ENCODE measurements around the gene SLC8A2.
"Not testable (repeated sequence)": the region's sequence is repeated elsewhere in the genome, so short reads cannot be mapped to it uniquely, and the experiment has no call there.

SLC8A2 gene

GRCh38 chr19:47405197-47405550, 66.5 kb downstream of the SLC8A2 start:
- no peak for DNase-seq

- no peak for DNase-seq
These were observed 67.1 kb downstream of the SLC8A2 start for GRCh38 chr19:47404334-47405196.

GRCh38 chr19:47402504-47402903, 69.2 kb downstream of the SLC8A2 start:
- no peak for DNase-seq

- DNase-seq = no peak
These were observed 72.7 kb downstream of the SLC8A2 start for GRCh38 chr19:47398707-47399597.

- no peak for DNase-seq
These were observed 80.0 kb downstream of the SLC8A2 start for GRCh38 chr19:47391510-47392223.

- no peak for DNase-seq
These were observed 80.9 kb downstream of the SLC8A2 start for GRCh38 chr19:47390533-47391488.

- DNase-seq = no peak
These were observed 82.5 kb downstream of the SLC8A2 start for GRCh38 chr19:47389150-47389556.

- not testable (repeated sequence) for DNase-seq
These were observed 83.0 kb downstream of the SLC8A2 start for GRCh38 chr19:47388721-47389120.

GRCh38 chr19:47387623-47388022, 84.1 kb downstream of the SLC8A2 start:
- DNase-seq = not testable (repeated sequence)

GRCh38 chr19:47386582-47386981, 85.1 kb downstream of the SLC8A2 start:
- not testable (repeated sequence) for DNase-seq

- DNase-seq = not testable (repeated sequence)
These were observed 87.2 kb downstream of the SLC8A2 start for GRCh38 chr19:47384533-47384932.

GRCh38 chr19:47383890-47384289, 87.8 kb downstream of the SLC8A2 start:
- not testable (repeated sequence) for DNase-seq

GRCh38 chr19:47381653-47382279, 89.9 kb downstream of the SLC8A2 start:
- DNase-seq = no peak

- no peak for DNase-seq
These were observed 90.6 kb downstream of the SLC8A2 start for GRCh38 chr19:47381121-47381520.

- no peak for DNase-seq
These were observed 91.1 kb downstream of the SLC8A2 start for GRCh38 chr19:47380559-47380958.

GRCh38 chr19:47379381-47379938, 92.2 kb downstream of the SLC8A2 start:
- DNase-seq = no peak

GRCh38 chr19:47378246-47378645, 93.4 kb downstream of the SLC8A2 start:
- no peak for DNase-seq
